HG02610 (cell line): ENCODE results near the gene KRTAP23-1.

ENCODE experiments used
- ATAC-seq: cut with Tn5 transposase; IDR thresholded peaks from one replicate; pipeline ENCODE4 v1.9.1; 2021; ENCODE audit warnings: mild to moderate bottlenecking, moderate library complexity; ENCODE audit not compliant: unreplicated experiment

KRTAP23-1 gene

DNA sequence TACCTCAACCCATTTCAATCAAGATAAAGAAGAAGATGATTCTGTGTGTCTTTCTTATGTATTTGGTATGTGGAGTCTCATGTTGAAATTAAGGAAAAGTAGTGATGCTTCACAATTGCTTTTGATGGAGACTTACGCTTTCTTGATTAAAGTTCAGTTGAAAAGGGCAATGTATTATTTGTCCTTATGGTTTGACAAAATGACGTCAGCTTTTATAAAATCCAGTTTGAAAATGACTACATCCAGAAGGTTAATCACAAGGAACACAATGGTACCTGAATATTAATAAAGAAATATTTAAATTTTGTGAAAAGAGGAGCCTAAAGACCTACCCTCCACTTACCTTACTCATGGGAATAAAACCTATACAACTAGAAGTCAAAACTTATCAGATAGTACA, 32.7 kb downstream of the KRTAP23-1 start:
- no peak for ATAC-seq

DNA sequence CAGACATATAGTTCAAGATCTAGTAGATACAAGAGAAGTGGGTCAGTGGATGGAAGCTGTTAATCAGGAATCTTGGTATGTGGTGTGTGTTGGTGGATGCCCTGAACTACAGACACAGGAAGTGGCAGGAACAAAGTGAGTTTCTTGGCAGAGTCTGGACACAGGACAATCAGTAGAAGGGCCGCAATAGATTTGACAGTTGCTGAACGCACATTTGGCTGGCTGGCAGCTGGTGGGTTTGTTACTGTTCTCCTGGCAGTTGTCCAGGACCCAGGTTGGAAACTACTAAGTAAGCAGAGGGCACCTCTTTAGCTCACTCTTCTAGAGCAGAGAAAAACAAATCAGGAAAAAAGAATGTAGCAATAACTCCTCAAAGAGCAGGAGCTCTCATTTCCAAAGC, 41.5 kb downstream of the KRTAP23-1 start:
- ATAC-seq = no peak

DNA sequence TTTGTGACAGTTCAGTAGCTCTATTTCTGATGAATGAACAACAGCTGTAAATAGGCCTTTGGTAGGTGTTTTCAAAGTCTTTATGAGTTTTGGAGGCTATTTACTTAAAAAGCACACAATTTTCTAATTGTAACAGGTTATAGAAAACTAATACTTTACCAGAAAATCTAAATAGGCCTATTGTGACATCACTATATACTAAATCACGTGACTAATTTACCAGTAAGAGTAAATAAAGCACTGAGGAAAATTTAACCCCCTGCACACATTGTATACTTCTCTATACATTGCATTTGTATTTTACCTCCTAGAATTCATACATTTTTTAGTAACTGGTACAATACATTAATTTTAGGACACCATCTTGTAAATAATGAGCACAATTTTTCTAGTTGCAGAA, 43.3 kb downstream of the KRTAP23-1 start:
- ATAC-seq = no peak
